ENCODE measurements around the gene PPIF. TPM values are rescaled to one million over a fixed set of nuclear protein-coding genes. Genes with fewer than 3 reads are reported as not detected.

Gene PPIF
- total and polyA plus RNA-seq, 4 donors, result 22.2 to 84.3 (median 60.0) TPM

DNA sequence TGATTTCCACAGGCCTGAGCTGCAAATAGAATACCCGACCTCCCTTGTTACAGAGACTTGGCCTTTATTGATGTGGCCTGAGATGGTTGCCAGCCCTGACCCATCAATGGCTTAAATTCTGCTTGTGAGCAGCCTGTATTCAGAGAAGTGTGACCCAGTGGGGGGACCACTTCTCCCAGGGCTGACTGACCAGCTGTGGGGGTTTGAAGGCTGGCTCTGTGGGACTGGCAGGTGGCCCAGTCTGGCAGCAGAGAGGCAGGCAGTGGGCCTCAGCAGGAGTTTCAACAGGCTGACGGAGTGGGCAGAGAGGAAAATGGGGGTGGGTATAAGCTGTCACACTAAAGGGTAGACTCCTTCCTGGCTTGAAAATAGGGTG, 12.2 kb upstream of the PPIF start:
- 33% methylated on average over 2 of the region's 2 CpGs for WGBS
- no peak for TF ChIP-seq GABPA (IDR thresholded peaks at IDR 0.05 in 1 of 2, conservative IDR thresholded peaks at IDR 0.05 in 1 of 2)
- no peak for TF ChIP-seq RAD21 (IDR thresholded peaks at IDR 0.05)
- no peak for TF ChIP-seq YY1 (IDR thresholded peaks at IDR 0.05)
- TF ChIP-seq FOXA1 (IDR thresholded peaks at IDR 0.05), result no peak
- TF ChIP-seq, protein P1, sequence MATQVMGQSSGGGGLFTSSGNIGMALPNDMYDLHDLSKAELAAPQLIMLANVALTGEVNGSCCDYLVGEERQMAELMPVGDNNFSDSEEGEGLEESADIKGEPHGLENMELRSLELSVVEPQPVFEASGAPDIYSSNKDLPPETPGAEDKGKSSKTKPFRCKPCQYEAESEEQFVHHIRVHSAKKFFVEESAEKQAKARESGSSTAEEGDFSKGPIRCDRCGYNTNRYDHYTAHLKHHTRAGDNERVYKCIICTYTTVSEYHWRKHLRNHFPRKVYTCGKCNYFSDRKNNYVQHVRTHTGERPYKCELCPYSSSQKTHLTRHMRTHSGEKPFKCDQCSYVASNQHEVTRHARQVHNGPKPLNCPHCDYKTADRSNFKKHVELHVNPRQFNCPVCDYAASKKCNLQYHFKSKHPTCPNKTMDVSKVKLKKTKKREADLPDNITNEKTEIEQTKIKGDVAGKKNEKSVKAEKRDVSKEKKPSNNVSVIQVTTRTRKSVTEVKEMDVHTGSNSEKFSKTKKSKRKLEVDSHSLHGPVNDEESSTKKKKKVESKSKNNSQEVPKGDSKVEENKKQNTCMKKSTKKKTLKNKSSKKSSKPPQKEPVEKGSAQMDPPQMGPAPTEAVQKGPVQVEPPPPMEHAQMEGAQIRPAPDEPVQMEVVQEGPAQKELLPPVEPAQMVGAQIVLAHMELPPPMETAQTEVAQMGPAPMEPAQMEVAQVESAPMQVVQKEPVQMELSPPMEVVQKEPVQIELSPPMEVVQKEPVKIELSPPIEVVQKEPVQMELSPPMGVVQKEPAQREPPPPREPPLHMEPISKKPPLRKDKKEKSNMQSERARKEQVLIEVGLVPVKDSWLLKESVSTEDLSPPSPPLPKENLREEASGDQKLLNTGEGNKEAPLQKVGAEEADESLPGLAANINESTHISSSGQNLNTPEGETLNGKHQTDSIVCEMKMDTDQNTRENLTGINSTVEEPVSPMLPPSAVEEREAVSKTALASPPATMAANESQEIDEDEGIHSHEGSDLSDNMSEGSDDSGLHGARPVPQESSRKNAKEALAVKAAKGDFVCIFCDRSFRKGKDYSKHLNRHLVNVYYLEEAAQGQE (IDR thresholded peaks at IDR 0.05), result no peak
- no peak for TF ChIP-seq TAF1 (conservative IDR thresholded peaks at IDR 0.05)
- TF ChIP-seq HNF4G (IDR thresholded peaks at IDR 0.05), result no peak
- TF ChIP-seq HNF4A (conservative IDR thresholded peaks at IDR 0.05), result no peak
- TF ChIP-seq, protein P2, sequence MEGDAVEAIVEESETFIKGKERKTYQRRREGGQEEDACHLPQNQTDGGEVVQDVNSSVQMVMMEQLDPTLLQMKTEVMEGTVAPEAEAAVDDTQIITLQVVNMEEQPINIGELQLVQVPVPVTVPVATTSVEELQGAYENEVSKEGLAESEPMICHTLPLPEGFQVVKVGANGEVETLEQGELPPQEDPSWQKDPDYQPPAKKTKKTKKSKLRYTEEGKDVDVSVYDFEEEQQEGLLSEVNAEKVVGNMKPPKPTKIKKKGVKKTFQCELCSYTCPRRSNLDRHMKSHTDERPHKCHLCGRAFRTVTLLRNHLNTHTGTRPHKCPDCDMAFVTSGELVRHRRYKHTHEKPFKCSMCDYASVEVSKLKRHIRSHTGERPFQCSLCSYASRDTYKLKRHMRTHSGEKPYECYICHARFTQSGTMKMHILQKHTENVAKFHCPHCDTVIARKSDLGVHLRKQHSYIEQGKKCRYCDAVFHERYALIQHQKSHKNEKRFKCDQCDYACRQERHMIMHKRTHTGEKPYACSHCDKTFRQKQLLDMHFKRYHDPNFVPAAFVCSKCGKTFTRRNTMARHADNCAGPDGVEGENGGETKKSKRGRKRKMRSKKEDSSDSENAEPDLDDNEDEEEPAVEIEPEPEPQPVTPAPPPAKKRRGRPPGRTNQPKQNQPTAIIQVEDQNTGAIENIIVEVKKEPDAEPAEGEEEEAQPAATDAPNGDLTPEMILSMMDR (IDR thresholded peaks at IDR 0.05; ENCODE audit: low read depth, low read length, missing input control), result no peak
- TF ChIP-seq, protein P3, sequence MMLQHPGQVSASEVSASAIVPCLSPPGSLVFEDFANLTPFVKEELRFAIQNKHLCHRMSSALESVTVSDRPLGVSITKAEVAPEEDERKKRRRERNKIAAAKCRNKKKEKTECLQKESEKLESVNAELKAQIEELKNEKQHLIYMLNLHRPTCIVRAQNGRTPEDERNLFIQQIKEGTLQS (IDR thresholded peaks at IDR 0.05), result no peak
- TF ChIP-seq, protein P4, sequence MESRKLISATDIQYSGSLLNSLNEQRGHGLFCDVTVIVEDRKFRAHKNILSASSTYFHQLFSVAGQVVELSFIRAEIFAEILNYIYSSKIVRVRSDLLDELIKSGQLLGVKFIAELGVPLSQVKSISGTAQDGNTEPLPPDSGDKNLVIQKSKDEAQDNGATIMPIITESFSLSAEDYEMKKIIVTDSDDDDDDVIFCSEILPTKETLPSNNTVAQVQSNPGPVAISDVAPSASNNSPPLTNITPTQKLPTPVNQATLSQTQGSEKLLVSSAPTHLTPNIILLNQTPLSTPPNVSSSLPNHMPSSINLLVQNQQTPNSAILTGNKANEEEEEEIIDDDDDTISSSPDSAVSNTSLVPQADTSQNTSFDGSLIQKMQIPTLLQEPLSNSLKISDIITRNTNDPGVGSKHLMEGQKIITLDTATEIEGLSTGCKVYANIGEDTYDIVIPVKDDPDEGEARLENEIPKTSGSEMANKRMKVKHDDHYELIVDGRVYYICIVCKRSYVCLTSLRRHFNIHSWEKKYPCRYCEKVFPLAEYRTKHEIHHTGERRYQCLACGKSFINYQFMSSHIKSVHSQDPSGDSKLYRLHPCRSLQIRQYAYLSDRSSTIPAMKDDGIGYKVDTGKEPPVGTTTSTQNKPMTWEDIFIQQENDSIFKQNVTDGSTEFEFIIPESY (IDR thresholded peaks at IDR 0.05), result no peak
- TF ChIP-seq SP1 (IDR thresholded peaks at IDR 0.05), result no peak
- no peak for TF ChIP-seq RXRA (IDR thresholded peaks at IDR 0.05)
- no peak for TF ChIP-seq NR2F2 (IDR thresholded peaks at IDR 0.05)
- no peak for TF ChIP-seq EGR1 (IDR thresholded peaks at IDR 0.05; ENCODE audit: low read depth in 2 of 2)
- TF ChIP-seq FOXA2 (IDR thresholded peaks at IDR 0.05), result no peak
- Histone ChIP-seq H3K4me3 (ENCODE audit: low read depth in 1 of 3, low read length in 3 of 3) (no peak overlapping the region), H3K4me1 (ENCODE audit: control insufficient read depth in 4 of 4, insufficient read depth in 4 of 4, low read length in 3 of 4) (peaks cover 9 to 37% (median 29%) of the 10 kb centered on the region in 4 donors), H3K9me3 (ENCODE audit: control insufficient read depth in 4 of 4, low read length in 3 of 4) (no peaks in the 10 kb centered on the region), H3K27ac (ENCODE audit: low read depth in 1 of 2, low read length in 2 of 2) (peak overlapping the region; percentile 70 to 77), H3K36me3 (ENCODE audit: control insufficient read depth in 4 of 4, insufficient read depth in 3 of 4, low read depth in 1 of 4, low read length in 3 of 4) (no peaks in the 10 kb centered on the region), H3K9ac (ENCODE audit: low read depth in 1 of 2, low read length in 2 of 2) (peak overlapping the region in 1 of 2 donors; percentile 24), H3K27me3 (ENCODE audit: control insufficient read depth in 4 of 4, insufficient read depth in 4 of 4, low read length in 3 of 4) (no peaks in the 10 kb centered on the region)
- no peak for DNase-seq (ENCODE audit: low spot score)
